Pancreas (tissue), 10 donors: Measurements from ENCODE around the gene GARIN3. TPM values are rescaled to one million over a fixed set of nuclear protein-coding genes. Genes with fewer than 3 reads are reported as not detected.
"Not testable (repeated sequence)": the region's sequence is repeated elsewhere in the genome, so short reads cannot be mapped to it uniquely, and the experiment has no call there.

ENCODE experiments used
- ATAC-seq, 4 donors: fragments of 200-7000 bp; cut with Tn5 transposase; one replicate each; pipeline versions ENCODE4 v1.8.0 to v1.9.1; 2020; ENCODE audit warnings: mild to moderate bottlenecking in 4 of 4, moderate library complexity in 4 of 4
- DNase-seq, 6 donors: peaks; one replicate each; pipeline ENCODE4 v3.0.0-alpha.2; 2020
- FAIRE-seq: peaks from 2 replicates; lab custom pipeline; 2012; peaks lifted over from hg19 to GRCh38; lab: Jason Lieb, UNC
- H3K27ac ChIP-seq, 4 donors: fragments of 200-600 bp; sonication (generic); 1 replicate in 3 of 4; 2 replicates in 1 of 4; pipeline versions ENCODE4 v1.5.0 to v1.8.0; 2020
- H3K27me3 ChIP-seq, 4 donors: fragments of 200-600 bp; one replicate each; pipeline ENCODE4 v1.8.0; 2021
- H3K36me3 ChIP-seq, 3 donors: fragments of 200-600 bp; sonication (generic) in 1 of 3; one replicate each; pipeline versions ENCODE4 v1.5.0 to v1.8.0; 2020 to 2021
- H3K4me1 ChIP-seq, 3 donors: fragments of 200-600 bp; one replicate each; pipeline ENCODE4 v1.8.0; 2021
- H3K4me3 ChIP-seq, 4 donors: fragments of 200-600 bp; sonication (generic) in 2 of 4; one replicate each; pipeline versions ENCODE4 v1.5.0 to v1.8.0; 2020 to 2021
- H3K9me3 ChIP-seq, 4 donors: fragments of 200-600 bp; one replicate each; pipeline ENCODE4 v1.8.0; 2021
- WGBS, 2 donors: extraction: QIAGEN DNeasy Blood & Tissue Kit; methylation state at CpG; one replicate each; pipeline ENCODE4 v1.1.7; 2013; 5-methylcytosine and 5-hydroxymethylcytosine counted together
- intact Hi-C, 3 donors: fragments of 100-400 bp; cut with DNase I; formaldehyde crosslinking; loops; one replicate each; pipeline versions ENCODE4 v1.11.1 to v1.14.2; 2022
- polyA plus RNA-seq, 2 donors: library from polyadenylated mRNA; stranded (reverse); fragments of 200-250 nt; gene quantifications; one replicate each; pipeline ENCODE4 v1.2.3, GENCODE V29; 2013
- total RNA-seq, 6 donors: library from RNA; stranded (reverse); fragmentation: NEBNext Ultra II Directional in 4 of 6; extraction: Animal tissue kit (Norgen Biotek cat#: 25700) in 4 of 6; gene quantifications; one replicate each; pipeline versions ENCODE4 v1.2.1 to v1.2.4, GENCODE V29; 2021 to 2023
- TF ChIP-seq, protein P1 (sequence below), 4 donors: fragments of 200-600 bp; sonication (generic) in 3 of 4; IDR thresholded peaks; one replicate each; pipeline versions ENCODE4 v1.5.0 to v1.8.0; 2021; ENCODE audit warnings: antibody characterized with exemption in 4 of 4
- donor health status: healthy with polysubstance abuse.
- donor health status: DM: no; HTN: no; CAD: no; lungs with moderate emphysema.
- donor health status: DM: no; HTN: no; CAD: no.
- donor health status: control.
- donor health status: control.
- donor health status: Bipolar disorder and iron deficiency.
- donor health status: DM: yes; HTN: yes; CAD: no.
- donor health status: DM: no; HTN: no; CAD: no.
- donor health status: DM: no; HTN: no; CAD: no.
- donor health status: DM: yes; HTN: yes; CAD: no.

Gene GARIN3
- total and polyA plus RNA-seq, 8 donors, result not detected

DNA sequence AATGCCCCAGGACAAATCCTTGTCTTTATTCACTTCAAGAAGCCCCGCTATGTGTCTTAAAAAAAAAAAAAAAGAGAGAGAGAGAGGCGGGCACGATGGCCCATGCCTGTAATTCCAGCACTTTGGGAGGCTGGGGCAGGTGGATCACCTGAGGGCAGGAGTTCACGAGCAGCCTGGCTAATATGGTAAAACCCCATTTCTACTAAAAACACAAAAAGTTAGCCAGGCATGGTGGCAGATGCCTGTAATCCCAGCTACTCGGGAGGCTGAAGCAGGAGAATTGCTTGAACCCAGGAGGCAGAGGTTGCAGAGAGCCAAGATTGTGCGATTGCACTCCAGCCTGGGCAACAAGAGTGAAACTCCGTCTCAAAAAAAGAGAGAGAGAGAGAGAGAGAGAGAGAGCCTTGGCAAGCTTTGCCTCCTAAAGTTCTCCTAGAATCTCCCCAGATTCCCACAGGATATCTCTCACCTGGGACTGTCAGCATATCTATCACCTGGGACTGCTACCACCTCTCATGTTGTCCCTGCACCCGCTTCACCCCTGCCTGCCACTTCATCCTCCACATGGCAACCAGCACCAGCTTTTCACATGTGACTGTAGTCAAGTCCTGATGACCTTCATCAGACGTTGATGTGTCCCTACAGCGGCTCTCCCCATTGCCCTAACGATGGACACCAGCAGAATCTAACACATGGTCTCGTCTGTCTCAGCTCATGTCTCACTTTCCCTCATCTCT, 20.4 kb upstream of the GARIN3 start:
- FAIRE-seq, result no peak
- Histone ChIP-seq H3K4me3 (no peak overlapping the region), H3K9me3 (no peaks in the 10 kb centered on the region), H3K4me1 (no peaks in the 10 kb centered on the region), H3K27ac (no peak overlapping the region), H3K36me3 (no peaks in the 10 kb centered on the region), H3K27me3 (no peaks in the 10 kb centered on the region)
- TF ChIP-seq, protein P1, sequence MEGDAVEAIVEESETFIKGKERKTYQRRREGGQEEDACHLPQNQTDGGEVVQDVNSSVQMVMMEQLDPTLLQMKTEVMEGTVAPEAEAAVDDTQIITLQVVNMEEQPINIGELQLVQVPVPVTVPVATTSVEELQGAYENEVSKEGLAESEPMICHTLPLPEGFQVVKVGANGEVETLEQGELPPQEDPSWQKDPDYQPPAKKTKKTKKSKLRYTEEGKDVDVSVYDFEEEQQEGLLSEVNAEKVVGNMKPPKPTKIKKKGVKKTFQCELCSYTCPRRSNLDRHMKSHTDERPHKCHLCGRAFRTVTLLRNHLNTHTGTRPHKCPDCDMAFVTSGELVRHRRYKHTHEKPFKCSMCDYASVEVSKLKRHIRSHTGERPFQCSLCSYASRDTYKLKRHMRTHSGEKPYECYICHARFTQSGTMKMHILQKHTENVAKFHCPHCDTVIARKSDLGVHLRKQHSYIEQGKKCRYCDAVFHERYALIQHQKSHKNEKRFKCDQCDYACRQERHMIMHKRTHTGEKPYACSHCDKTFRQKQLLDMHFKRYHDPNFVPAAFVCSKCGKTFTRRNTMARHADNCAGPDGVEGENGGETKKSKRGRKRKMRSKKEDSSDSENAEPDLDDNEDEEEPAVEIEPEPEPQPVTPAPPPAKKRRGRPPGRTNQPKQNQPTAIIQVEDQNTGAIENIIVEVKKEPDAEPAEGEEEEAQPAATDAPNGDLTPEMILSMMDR (IDR thresholded peaks at IDR 0.05), result no peak
- no peak for DNase-seq
- ATAC-seq, result no peak
- 54 to 71% methylated on average over 11 to 12 of the region's 12 CpGs for WGBS, 2 donors
- intact Hi-C loops, result no loop called here

DNA sequence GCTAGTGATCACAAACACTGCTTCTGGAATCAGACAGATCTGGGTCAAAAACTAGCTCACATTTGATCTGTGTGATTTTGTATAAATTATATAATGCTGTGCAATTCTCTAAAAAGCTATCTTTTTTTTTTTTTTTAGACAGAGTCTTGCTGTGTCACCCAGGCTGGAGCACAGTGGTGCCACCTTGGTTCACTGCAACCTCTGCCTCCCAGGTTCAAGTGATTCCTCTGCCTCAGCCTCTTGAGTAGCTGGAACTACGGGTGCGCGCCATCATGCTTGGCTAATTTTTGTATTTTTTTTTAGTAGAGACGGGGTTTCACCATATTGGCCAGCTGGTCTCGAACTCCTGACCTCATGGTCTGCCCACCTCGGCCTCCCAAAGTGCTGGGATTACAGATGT, 19.1 kb upstream of the GARIN3 start:
- intact Hi-C loops, H3K27me3 ChIP-seq, ATAC-seq, FAIRE-seq, H3K4me1 ChIP-seq, H3K27ac ChIP-seq, DNase-seq, H3K36me3 ChIP-seq, H3K4me3 ChIP-seq, H3K9me3 ChIP-seq: not testable (repeated sequence)
- WGBS, 2 donors, result 76 to 85% methylated on average over 6 of the region's 6 CpGs

DNA sequence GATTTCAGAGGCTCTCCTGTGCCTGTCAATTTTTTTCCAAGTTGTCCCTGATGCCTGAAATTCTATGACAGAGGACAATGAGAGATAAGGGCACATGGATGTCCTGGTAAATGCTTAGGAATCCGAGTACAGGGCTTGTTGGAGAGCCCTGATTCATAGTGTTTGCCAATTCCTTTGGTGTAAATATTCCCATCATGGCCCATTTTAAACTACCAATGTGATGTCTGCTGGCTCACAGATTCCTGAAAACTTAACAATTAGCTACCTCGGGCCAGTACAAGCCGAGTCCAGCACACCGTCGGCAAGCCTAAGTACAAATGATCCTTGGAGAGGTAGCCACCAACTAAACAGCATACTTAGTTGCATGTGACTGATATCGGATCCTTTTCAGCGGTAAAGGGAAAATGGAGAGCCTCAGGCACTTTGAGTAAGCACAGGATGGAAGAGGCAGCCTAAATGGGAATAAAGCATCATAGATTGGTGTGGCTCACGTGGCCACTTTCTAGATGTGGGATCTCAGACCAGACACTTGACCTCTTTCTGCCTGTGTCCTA, 18.1 kb upstream of the GARIN3 start:
- FAIRE-seq (no peak), ATAC-seq (no peak), DNase-seq (no peak)
- Histone ChIP-seq H3K9me3 (no peaks in the 10 kb centered on the region), H3K27me3 (peaks cover 0 to 6% (median 0%) of the 10 kb centered on the region in 4 donors), H3K27ac (no peak overlapping the region), H3K36me3 (no peaks in the 10 kb centered on the region), H3K4me1 (no peaks in the 10 kb centered on the region), H3K4me3 (no peak overlapping the region)
- TF ChIP-seq, protein P1 (IDR thresholded peaks at IDR 0.05), result no peak
- WGBS, 2 donors, result 68 to 79% methylated on average over 8 of the region's 8 CpGs
- intact Hi-C loops, result no loop called here

DNA sequence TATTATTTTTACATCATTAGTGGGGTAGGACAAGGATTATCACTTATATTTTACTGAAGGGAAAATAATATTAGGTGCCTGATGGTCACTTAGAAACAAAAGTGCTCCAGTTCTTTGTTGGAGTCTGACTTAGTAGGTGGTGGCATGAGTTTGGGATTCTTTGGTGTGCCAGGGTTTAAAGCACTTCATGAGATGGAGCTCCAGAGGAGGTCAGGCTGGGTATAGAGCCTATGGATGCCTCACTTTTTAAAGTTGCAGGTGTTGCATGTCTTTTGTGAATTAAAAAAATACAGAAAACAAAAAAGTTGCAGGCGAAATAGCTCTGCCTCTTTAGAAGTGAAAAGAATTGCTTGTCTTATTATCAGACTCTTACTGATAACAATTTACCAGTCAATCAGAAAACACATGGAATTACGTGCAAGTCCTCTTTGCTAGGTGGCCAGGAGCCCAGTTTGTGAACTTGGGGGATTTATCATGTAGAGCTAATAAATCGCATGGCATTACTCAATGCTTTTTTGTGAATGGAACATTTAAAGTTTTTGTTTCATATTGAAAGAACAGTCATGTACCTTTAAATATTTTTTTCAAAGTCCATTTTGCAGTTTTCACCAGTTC, 16.2 kb upstream of the GARIN3 start:
- no peak overlapping the region for H3K27ac ChIP-seq
- TF ChIP-seq, protein P1 (IDR thresholded peaks at IDR 0.05), result no peak
- intact Hi-C loops, result no loop called here
- H3K4me3 ChIP-seq, result no peak overlapping the region
- H3K36me3 ChIP-seq, result no peaks in the 10 kb centered on the region
- FAIRE-seq, result no peak
- no peak for DNase-seq
- no peaks in the 10 kb centered on the region for H3K9me3 ChIP-seq
- ATAC-seq, result no peak
- peaks cover 0 to 6% (median 0%) of the 10 kb centered on the region in 4 donors for H3K27me3 ChIP-seq
- WGBS, 2 donors, result 41 to 51% methylated on average over 3 of the region's 3 CpGs
- H3K4me1 ChIP-seq, result no peaks in the 10 kb centered on the region

DNA sequence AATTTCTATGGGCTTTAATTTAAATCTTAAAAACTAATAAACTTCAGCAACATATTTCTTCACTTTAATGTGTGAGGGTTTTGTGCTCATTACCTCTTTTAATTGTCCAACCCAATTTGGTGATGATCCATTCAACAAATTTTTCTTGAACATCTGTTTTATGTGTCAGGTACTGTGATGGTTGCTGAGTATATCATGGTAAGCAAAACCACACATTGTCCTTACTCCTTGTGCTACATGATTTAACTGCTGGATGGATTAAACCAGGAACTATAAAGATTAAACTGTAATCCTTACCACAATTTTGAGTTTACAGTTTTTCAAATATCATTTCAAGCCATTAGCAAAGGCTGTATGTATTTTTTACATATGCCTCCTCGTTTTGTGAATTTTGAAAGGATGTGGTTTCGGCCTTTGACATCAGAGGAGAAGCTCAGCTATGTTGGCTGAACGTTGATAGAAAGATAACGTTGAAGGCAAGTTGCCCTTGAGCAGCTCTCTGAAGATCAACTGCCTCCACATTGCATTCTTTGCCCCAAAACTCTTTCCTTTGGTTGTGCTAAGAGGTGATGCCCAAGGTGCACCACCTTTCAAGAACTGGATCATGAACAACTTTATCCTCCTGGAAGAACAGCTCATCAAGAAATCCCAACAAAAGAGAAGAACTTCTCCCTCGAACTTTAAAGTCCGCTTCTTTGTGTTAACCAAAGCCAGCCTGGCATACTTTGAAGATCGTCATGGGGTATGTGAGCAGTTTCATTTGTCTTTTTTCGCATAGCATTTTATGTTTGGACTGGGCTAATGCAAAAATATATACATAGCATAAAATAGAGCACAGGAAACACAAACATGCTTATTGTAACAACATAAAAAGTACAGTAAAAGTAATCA, 14.6 kb upstream of the GARIN3 start, which contains the start of gene ITK:
Gene ITK, plus strand, starts transcription at position 467 of the 891 bp plus-strand sequence. Its CDS starts 138 bp downstream, at position 605.
- DNase-seq, result no peak
- TF ChIP-seq, protein P1 (IDR thresholded peaks at IDR 0.05), result no peak
- Histone ChIP-seq H3K4me1 (no peaks in the 10 kb centered on the region), H3K9me3 (no peaks in the 10 kb centered on the region), H3K4me3 (no peak within 1 kb of the TSS), H3K27me3 (peaks cover 0 to 6% (median 0%) of the 10 kb centered on the region in 4 donors), H3K36me3 (no peaks in the 10 kb centered on the region), H3K27ac (no peak within 1 kb of the TSS)
- FAIRE-seq, result no peak
- ATAC-seq, result no peak
- 48 to 56% methylated on average over 8 of the region's 8 CpGs for WGBS, 2 donors
- intact Hi-C loops, result no loop called here
